Measurements from ENCODE around the gene CTSO. TPM values are rescaled to one million over a fixed set of nuclear protein-coding genes. Genes with fewer than 3 reads are reported as not detected.

Gene CTSO
- total and polyA plus RNA-seq, 2 experiments from 2014 or later, result 0.44 to 0.83 TPM

GRCh38 chr4:155943605-155944291, 9.9 kb downstream of the CTSO start:
- no peaks in the 10 kb centered on the region for H3K4me1 ChIP-seq (ENCODE audit: insufficient read depth)
- H3K36me3 Mint-ChIP-seq (ENCODE audit: low read depth), result no peaks in the 10 kb centered on the region
- no peaks in the 10 kb centered on the region for H3K27me3 ChIP-seq (ENCODE audit: insufficient read depth)
- no peaks in the 10 kb centered on the region for H3K9me3 Mint-ChIP-seq
- no peaks in the 10 kb centered on the region for H3F3A ChIP-seq (replicated peaks; ENCODE audit: low read depth)
- TF ChIP-seq NANOG (IDR thresholded peaks at IDR 0.05; ENCODE audit: borderline replicate concordance) (no peak), CTCF (conservative IDR thresholded peaks at IDR 0.05; ENCODE audit: low read depth in 2 of 2) (no peak), CREB1 (CRISPR knock-in tag; IDR thresholded peaks at IDR 0.05; ENCODE audit: low read depth) (no peak), EZH2phosphoT487 (IDR thresholded peaks at IDR 0.05; ENCODE audit: unreplicated experiment) (no peak), ZNF114 (CRISPR knock-in tag; IDR thresholded peaks at IDR 0.05) (no peak), POLR2AphosphoS5 (IDR thresholded peaks at IDR 0.05; ENCODE audit: low read depth) (no peak), ZNF331 (CRISPR knock-in tag; IDR thresholded peaks at IDR 0.05; ENCODE audit: low read depth) (no peak), JUNB (IDR thresholded peaks at IDR 0.05; ENCODE audit: unreplicated experiment) (no peak), STAT1 (IDR thresholded peaks at IDR 0.05; ENCODE audit: unreplicated experiment) (no peak), ETS1 (IDR thresholded peaks at IDR 0.05) (no peak), EZH2 (IDR thresholded peaks at IDR 0.05; ENCODE audit: low read depth, unreplicated experiment) (no peak)
- TF ChIP-seq, protein P1, sequence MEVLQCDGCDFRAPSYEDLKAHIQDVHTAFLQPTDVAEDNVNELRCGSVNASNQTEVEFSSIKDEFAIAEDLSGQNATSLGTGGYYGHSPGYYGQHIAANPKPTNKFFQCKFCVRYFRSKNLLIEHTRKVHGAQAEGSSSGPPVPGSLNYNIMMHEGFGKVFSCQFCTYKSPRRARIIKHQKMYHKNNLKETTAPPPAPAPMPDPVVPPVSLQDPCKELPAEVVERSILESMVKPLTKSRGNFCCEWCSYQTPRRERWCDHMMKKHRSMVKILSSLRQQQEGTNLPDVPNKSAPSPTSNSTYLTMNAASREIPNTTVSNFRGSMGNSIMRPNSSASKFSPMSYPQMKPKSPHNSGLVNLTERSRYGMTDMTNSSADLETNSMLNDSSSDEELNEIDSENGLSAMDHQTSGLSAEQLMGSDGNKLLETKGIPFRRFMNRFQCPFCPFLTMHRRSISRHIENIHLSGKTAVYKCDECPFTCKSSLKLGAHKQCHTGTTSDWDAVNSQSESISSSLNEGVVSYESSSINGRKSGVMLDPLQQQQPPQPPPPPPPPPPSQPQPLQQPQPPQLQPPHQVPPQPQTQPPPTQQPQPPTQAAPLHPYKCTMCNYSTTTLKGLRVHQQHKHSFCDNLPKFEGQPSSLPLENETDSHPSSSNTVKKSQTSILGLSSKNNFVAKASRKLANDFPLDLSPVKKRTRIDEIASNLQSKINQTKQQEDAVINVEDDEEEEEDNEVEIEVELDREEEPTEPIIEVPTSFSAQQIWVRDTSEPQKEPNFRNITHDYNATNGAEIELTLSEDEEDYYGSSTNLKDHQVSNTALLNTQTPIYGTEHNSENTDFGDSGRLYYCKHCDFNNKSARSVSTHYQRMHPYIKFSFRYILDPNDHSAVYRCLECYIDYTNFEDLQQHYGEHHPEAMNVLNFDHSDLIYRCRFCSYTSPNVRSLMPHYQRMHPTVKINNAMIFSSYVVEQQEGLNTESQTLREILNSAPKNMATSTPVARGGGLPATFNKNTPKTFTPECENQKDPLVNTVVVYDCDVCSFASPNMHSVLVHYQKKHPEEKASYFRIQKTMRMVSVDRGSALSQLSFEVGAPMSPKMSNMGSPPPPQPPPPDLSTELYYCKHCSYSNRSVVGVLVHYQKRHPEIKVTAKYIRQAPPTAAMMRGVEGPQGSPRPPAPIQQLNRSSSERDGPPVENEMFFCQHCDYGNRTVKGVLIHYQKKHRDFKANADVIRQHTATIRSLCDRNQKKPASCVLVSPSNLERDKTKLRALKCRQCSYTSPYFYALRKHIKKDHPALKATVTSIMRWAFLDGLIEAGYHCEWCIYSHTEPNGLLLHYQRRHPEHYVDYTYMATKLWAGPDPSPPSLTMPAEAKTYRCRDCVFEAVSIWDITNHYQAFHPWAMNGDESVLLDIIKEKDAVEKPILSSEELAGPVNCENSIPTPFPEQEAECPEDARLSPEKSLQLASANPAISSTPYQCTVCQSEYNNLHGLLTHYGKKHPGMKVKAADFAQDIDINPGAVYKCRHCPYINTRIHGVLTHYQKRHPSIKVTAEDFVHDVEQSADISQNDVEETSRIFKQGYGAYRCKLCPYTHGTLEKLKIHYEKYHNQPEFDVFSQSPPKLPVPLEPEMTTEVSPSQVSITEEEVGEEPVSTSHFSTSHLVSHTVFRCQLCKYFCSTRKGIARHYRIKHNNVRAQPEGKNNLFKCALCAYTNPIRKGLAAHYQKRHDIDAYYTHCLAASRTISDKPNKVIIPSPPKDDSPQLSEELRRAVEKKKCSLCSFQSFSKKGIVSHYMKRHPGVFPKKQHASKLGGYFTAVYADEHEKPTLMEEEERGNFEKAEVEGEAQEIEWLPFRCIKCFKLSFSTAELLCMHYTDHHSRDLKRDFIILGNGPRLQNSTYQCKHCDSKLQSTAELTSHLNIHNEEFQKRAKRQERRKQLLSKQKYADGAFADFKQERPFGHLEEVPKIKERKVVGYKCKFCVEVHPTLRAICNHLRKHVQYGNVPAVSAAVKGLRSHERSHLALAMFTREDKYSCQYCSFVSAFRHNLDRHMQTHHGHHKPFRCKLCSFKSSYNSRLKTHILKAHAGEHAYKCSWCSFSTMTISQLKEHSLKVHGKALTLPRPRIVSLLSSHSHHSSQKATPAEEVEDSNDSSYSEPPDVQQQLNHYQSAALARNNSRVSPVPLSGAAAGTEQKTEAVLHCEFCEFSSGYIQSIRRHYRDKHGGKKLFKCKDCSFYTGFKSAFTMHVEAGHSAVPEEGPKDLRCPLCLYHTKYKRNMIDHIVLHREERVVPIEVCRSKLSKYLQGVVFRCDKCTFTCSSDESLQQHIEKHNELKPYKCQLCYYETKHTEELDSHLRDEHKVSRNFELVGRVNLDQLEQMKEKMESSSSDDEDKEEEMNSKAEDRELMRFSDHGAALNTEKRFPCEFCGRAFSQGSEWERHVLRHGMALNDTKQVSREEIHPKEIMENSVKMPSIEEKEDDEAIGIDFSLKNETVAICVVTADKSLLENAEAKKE (CRISPR knock-in tag; IDR thresholded peaks at IDR 0.05), result no peak
- TF ChIP-seq, protein P2, sequence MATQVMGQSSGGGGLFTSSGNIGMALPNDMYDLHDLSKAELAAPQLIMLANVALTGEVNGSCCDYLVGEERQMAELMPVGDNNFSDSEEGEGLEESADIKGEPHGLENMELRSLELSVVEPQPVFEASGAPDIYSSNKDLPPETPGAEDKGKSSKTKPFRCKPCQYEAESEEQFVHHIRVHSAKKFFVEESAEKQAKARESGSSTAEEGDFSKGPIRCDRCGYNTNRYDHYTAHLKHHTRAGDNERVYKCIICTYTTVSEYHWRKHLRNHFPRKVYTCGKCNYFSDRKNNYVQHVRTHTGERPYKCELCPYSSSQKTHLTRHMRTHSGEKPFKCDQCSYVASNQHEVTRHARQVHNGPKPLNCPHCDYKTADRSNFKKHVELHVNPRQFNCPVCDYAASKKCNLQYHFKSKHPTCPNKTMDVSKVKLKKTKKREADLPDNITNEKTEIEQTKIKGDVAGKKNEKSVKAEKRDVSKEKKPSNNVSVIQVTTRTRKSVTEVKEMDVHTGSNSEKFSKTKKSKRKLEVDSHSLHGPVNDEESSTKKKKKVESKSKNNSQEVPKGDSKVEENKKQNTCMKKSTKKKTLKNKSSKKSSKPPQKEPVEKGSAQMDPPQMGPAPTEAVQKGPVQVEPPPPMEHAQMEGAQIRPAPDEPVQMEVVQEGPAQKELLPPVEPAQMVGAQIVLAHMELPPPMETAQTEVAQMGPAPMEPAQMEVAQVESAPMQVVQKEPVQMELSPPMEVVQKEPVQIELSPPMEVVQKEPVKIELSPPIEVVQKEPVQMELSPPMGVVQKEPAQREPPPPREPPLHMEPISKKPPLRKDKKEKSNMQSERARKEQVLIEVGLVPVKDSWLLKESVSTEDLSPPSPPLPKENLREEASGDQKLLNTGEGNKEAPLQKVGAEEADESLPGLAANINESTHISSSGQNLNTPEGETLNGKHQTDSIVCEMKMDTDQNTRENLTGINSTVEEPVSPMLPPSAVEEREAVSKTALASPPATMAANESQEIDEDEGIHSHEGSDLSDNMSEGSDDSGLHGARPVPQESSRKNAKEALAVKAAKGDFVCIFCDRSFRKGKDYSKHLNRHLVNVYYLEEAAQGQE (IDR thresholded peaks at IDR 0.05; ENCODE audit: unreplicated experiment), result no peak
- ATAC-seq (no peak), DNase-seq (ENCODE audit: low spot score) (no peak)
- H3K4me3 Mint-ChIP-seq, result no peak overlapping the region
- H2AFZ ChIP-seq, result no peak overlapping the region
- H3K36me3 ChIP-seq (ENCODE audit: insufficient read depth), result no peaks in the 10 kb centered on the region
- no peak overlapping the region for H3K27ac Mint-ChIP-seq
- H3K27me3 Mint-ChIP-seq (ENCODE audit: insufficient read depth, low read depth, poor library complexity), result no peaks in the 10 kb centered on the region
- no peaks in the 10 kb centered on the region for H3K4me1 Mint-ChIP-seq
- no peak overlapping the region for H3K4me2 ChIP-seq
- no peaks in the 10 kb centered on the region for H4K20me1 ChIP-seq (replicated peaks; ENCODE audit: insufficient read depth)
- H3K27ac ChIP-seq (ENCODE audit: low read depth), result no peak overlapping the region
- H3K4me3 ChIP-seq, result no peak overlapping the region
- H3K9me2 ChIP-seq (ENCODE audit: insufficient read depth), result no peaks in the 10 kb centered on the region
- H3K79me2 ChIP-seq (replicated peaks; ENCODE audit: insufficient read depth), result no peaks in the 10 kb centered on the region

Data from GM23338 (cell line).